ENCODE data around the gene CDK1.
"Not testable (repeated sequence)": the region's sequence is repeated elsewhere in the genome, so short reads cannot be mapped to it uniquely, and the experiment has no call there.

The CDK1 gene

GRCh38 chr10:60817398-60817805, 39.1 kb downstream of the CDK1 start:
- no peak for DNase-seq

GRCh38 chr10:60818134-60818770, 40.0 kb downstream of the CDK1 start:
- no peak for DNase-seq

DNA sequence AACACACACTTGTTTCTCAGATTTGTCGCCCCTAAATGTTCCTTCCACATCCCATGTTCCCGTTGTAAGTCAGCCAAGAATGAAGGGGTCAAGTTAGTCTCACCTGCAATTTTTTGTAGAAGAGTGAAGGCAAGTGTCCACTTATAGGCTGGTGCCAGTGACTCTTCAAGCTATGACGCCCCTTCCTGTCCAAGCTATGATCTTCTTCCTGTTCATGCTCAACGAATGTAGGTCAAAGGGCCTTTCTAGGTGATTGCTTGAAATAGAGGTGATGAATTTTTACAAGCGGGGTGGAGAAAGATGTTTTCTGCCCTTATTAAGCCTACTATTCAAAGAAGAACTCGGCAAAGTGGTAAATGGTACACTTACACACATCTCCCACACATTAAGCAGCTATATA, 41.0 kb downstream of the CDK1 start:
- DNase-seq, result no peak

- DNase-seq, result no peak
Measured at GRCh38 chr10:60820093-60820754, 41.9 kb downstream of the CDK1 start.

- DNase-seq, result no peak
Measured at GRCh38 chr10:60821656-60822055, 43.4 kb downstream of the CDK1 start.

DNA sequence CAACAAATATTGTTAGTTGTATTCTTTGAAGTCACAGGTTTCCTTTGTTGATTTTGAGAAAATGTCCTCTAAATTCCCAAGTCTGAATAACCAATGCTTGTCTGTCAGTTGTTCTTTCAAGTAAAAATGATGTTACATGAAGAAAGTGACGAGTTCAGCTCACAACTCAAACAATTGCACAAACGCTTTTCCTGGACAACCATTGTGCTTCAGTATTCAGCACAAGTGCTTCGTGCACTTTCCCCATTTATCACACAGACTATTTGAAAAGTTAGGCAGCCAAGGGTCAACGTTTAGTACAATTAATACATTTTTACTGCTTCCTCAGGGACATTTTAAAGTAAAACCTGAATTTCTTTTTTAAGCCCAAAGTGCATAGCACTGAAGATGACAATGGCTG, 44.5 kb downstream of the CDK1 start:
- no peak for DNase-seq

- DNase-seq, result no peak
Measured at GRCh38 chr10:60823324-60823723, 45.0 kb downstream of the CDK1 start.

DNA sequence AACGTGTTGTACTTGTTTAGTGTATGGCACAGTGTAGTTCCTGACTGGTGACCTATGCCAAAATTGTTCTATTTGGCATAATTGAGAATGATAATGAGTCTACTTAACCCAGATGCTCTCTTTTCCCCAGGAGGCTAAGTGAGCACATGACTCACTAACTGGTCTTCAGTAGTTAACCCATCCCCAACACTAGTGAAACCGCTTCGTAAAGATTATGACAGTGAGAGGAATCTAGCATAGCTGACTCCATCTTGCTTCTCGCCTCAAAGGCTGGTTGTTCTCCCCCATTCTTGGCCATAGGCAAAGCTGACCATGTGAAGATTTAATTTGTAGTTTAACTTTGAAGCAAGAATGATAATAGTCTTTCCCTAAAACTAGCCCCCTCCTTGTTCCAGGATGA, 47.2 kb downstream of the CDK1 start:
- no peak for DNase-seq

- DNase-seq, result peak; percentile 42 to 62
Measured at GRCh38 chr10:60827791-60828488, 49.7 kb downstream of the CDK1 start.

DNA sequence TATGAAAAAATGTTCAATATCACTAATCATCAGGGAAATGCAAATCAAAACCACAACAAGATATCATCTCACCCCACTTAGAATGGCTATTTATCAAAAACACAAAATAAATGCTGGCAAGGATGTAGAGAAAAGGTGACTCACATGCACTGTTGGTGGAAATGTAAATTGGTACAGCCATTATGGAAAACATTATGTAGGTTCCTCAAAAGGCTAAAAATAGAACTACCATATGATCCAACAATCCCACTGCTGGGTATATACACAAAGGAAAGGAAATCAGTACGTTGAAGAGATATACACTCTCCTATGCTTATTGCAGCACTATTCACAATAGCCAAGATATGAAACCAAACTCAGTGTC, 50.2 kb downstream of the CDK1 start:
- DNase-seq, result peak in 1 of 2 donors; percentile 26

DNA sequence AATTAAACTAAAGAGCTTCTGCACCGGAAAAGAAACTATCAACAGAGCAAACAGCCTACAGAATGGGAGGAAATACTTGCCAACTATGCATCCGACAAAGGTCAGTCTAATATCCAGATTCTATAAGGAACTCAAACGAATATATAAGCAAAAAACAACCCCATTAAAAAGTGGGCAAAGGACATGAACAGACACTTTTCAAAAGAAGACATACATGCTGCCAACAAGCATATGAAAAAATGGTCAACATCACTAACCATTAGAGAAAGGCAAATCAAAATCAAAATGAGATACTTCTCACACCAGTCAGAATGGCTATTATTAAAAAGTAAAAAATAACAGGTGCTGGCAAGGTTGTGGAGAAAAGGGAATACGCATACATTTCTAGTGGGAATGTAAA, 53.9 kb downstream of the CDK1 start:
- DNase-seq, result not testable (repeated sequence)

DNA sequence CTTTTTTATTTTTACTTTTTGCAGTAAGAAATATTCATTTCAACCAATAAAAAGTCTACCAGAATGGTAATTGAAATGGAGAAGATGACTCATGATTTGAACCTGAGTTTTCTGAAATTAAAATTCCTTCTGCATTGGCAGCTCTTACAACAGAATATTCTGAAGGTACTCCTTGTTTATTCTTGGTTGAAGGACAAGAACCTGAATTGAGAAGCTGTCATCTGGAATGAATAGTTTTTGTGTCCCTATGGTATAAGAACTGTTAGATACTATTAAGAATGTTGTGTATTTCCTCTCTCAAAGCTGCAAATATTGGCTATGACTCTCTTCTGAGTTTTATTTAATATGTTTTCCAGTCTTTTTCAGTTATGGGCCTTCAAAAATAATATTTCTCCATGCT, 56.1 kb downstream of the CDK1 start:
- DNase-seq, result no peak

DNA sequence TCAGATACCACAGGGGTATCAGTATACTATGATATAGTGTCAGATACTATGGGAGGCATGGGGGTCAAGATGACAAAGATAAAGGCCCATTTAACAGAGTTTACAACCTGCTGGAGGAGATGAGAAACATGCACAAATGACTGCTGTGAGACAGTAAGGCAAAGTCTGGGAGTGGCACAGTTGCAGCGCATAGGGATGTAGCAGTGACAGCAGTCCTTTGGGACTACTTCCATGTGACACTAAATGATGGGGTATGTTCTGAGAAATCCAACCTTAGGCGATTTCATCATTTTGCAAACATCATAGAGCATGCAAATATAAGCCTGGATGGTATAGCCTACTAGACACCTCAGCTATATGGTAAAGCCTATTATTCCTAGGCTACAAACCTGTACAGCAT, 56.8 kb downstream of the CDK1 start:
- DNase-seq, result no peak

- DNase-seq, result not testable (repeated sequence)
Measured at GRCh38 chr10:60841227-60841626, 62.9 kb downstream of the CDK1 start.

DNA sequence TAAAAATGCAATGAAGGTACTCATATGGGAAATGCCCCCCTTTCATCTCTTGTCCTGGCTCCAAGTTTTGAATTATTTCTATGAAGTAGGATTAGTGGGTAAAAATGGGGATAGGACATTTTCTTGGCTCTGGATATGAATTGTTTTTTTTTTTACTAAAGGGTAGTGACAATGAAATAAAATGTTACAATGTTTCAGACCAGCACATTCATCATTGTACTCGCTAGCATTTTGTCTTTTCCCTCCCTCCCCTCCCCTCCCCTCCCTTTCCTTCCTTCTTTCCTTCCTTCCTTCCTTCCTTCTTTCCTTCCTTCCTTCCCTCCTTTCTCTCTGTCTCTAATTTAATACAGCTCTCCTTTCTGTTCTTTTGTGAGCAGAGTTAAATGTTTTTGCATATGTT, 64.4 kb downstream of the CDK1 start:
- DNase-seq, result no peak

Data from inflammatory macrophage treated with lipopolysaccharide for 1 hour (primary cell).